ENCODE data around the gene LYSMD1. TPM values are rescaled to one million over a fixed set of nuclear protein-coding genes. Genes with fewer than 3 reads are reported as not detected.
A peak's percentile ranks its signal among the peaks of the same experiment; 100 is the strongest.

LYSMD1 gene
- total RNA-seq, 1 donor from 2014 or later, result 7.5 TPM

GRCh38 chr1:151159373-151159772 is 6.3 kb downstream of the LYSMD1 start:
- no peaks in the 10 kb centered on the region for H3K9me3 Mint-ChIP-seq (ENCODE audit: unreplicated experiment)
- peaks cover 25% of the 10 kb centered on the region for H3K36me3 Mint-ChIP-seq (ENCODE audit: low read depth, unreplicated experiment)
- H3K4me1 Mint-ChIP-seq (ENCODE audit: unreplicated experiment), result peaks cover 29% of the 10 kb centered on the region
- peak overlapping the region; percentile 78 for H3K27ac Mint-ChIP-seq (ENCODE audit: unreplicated experiment)
- no peak for TF ChIP-seq CTCF (IDR thresholded peaks at IDR 0.05; ENCODE audit: unreplicated experiment)
- peak overlapping the region; percentile 62 for H3K4me3 Mint-ChIP-seq (ENCODE audit: unreplicated experiment)
- peaks cover 11% of the 10 kb centered on the region for H3K27me3 Mint-ChIP-seq (ENCODE audit: unreplicated experiment)
- no peak for DNase-seq (ENCODE audit: low spot score)

GRCh38 chr1:151158751-151159251 is 6.9 kb downstream of the LYSMD1 start:
- Mint-ChIP-seq H3K4me1 (ENCODE audit: unreplicated experiment) (peaks cover 31% of the 10 kb centered on the region), H3K27ac (ENCODE audit: unreplicated experiment) (peak overlapping the region; percentile 78), H3K27me3 (ENCODE audit: unreplicated experiment) (peaks cover 11% of the 10 kb centered on the region), H3K36me3 (ENCODE audit: low read depth, unreplicated experiment) (peaks cover 25% of the 10 kb centered on the region), H3K4me3 (ENCODE audit: unreplicated experiment) (peak overlapping the region; percentile 62), H3K9me3 (ENCODE audit: unreplicated experiment) (no peaks in the 10 kb centered on the region)
- DNase-seq (ENCODE audit: low spot score), result no peak
- TF ChIP-seq CTCF (IDR thresholded peaks at IDR 0.05; ENCODE audit: unreplicated experiment), result no peak

- Mint-ChIP-seq H3K9me3 (ENCODE audit: unreplicated experiment) (no peaks in the 10 kb centered on the region), H3K4me1 (ENCODE audit: unreplicated experiment) (peaks cover 31% of the 10 kb centered on the region), H3K4me3 (ENCODE audit: unreplicated experiment) (peak overlapping the region; percentile 48), H3K27me3 (ENCODE audit: unreplicated experiment) (peaks cover 11% of the 10 kb centered on the region), H3K27ac (ENCODE audit: unreplicated experiment) (peak overlapping the region; percentile 45), H3K36me3 (ENCODE audit: low read depth, unreplicated experiment) (peaks cover 25% of the 10 kb centered on the region)
- no peak for TF ChIP-seq CTCF (IDR thresholded peaks at IDR 0.05; ENCODE audit: unreplicated experiment)
- DNase-seq (ENCODE audit: low spot score), result no peak
These were observed 7.4 kb downstream of the LYSMD1 start for GRCh38 chr1:151158326-151158725.

GRCh38 chr1:151157067-151157531 is 8.6 kb downstream of the LYSMD1 start:
- peaks cover 25% of the 10 kb centered on the region for H3K36me3 Mint-ChIP-seq (ENCODE audit: low read depth, unreplicated experiment)
- H3K4me3 Mint-ChIP-seq (ENCODE audit: unreplicated experiment), result peak overlapping the region; percentile 34
- no peaks in the 10 kb centered on the region for H3K9me3 Mint-ChIP-seq (ENCODE audit: unreplicated experiment)
- H3K4me1 Mint-ChIP-seq (ENCODE audit: unreplicated experiment), result peaks cover 31% of the 10 kb centered on the region
- H3K27me3 Mint-ChIP-seq (ENCODE audit: unreplicated experiment), result peaks cover 11% of the 10 kb centered on the region
- no peak for TF ChIP-seq CTCF (IDR thresholded peaks at IDR 0.05; ENCODE audit: unreplicated experiment)
- peak overlapping the region; percentile 44 for H3K27ac Mint-ChIP-seq (ENCODE audit: unreplicated experiment)
- DNase-seq (ENCODE audit: low spot score), result no peak

- no peak for DNase-seq (ENCODE audit: low spot score)
- no peak for TF ChIP-seq CTCF (IDR thresholded peaks at IDR 0.05; ENCODE audit: unreplicated experiment)
- H3K4me3 Mint-ChIP-seq (ENCODE audit: unreplicated experiment), result peak within 1 kb of the TSS; percentile 34
- peaks cover 31% of the 10 kb centered on the region for H3K4me1 Mint-ChIP-seq (ENCODE audit: unreplicated experiment)
- peak within 1 kb of the TSS; percentile 44 for H3K27ac Mint-ChIP-seq (ENCODE audit: unreplicated experiment)
- peaks cover 11% of the 10 kb centered on the region for H3K27me3 Mint-ChIP-seq (ENCODE audit: unreplicated experiment)
- no peaks in the 10 kb centered on the region for H3K9me3 Mint-ChIP-seq (ENCODE audit: unreplicated experiment)
- H3K36me3 Mint-ChIP-seq (ENCODE audit: low read depth, unreplicated experiment), result peaks cover 19% of the 10 kb centered on the region
These were observed 9.2 kb downstream of the LYSMD1 start, which contains the start of gene TNFAIP8L2 for GRCh38 chr1:151156515-151156819. Gene TNFAIP8L2 (plus strand): TSS chr1:151156649. CDS start chr1:151158698, 2,049 bp downstream.

Measured in endothelial cell (in vitro differentiated cells).